ENCODE measurements around the gene PRR36.

PRR36 gene

GRCh38 chr19:7872306-7873204 is 1.6 kb downstream of the PRR36 start:
- Histone ChIP-seq H3K9ac (ENCODE audit: low read length) (no peak overlapping the region), H3K4me1 (ENCODE audit: control insufficient read depth, insufficient read depth, low read length) (peaks cover 44% of the 10 kb centered on the region), H3K27me3 (ENCODE audit: control insufficient read depth, insufficient read depth, low read length) (peaks cover 31% of the 10 kb centered on the region)

DNA sequence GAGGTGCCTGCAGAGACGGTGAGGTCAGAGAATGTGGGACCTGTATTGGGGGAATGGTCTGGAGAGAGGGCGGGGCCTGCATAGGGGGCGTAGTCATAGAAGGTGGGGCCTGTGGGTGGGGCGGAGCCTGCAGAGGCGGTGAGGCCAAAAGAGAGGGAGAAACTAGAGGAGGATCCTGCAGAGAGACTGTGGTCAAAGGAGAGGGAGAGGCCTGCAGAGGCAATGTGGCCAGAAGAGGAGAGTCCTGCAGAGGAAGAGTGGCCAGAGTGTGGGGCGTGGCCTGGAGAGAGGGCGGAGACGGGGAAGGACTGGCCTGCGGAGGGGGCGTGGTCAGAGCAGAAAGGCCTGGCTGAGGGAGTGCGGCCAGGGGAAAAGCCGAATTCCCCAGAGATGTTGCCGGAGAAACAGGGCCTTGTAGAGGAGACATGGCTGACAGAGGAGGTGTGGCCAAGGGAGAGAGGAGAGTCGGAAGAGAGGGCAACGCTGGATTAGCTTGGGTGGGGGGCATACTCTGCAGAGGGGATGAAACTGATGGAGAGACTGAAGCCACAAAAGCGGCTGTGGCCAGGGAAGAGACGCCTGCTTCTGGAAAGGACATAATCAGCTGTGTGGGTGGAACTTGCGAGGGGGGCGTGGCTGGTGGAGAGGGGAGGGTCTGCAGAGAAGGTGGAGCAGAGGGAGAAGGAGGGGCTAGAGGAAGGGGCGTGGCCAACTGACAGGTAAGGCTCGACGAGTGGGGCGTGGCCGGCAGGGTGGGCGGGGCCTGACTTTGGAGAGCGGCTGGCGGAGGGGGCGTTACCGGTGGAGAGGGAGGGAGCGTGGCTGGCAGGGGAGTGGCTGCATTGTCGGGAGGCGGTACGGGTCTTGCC is 2.5 kb downstream of the PRR36 start:
- H3K4me3 ChIP-seq (ENCODE audit: low read length), result no peak overlapping the region
- no peaks in the 10 kb centered on the region for H3K9me3 ChIP-seq (ENCODE audit: control insufficient read depth, low read length)
- H3K9ac ChIP-seq (ENCODE audit: low read length), result no peak overlapping the region
- no peaks in the 10 kb centered on the region for H3K36me3 ChIP-seq (ENCODE audit: control insufficient read depth, insufficient read depth, low read length)
- peaks cover 38% of the 10 kb centered on the region for H3K27me3 ChIP-seq (ENCODE audit: control insufficient read depth, insufficient read depth, low read length)
- peaks cover 44% of the 10 kb centered on the region for H3K4me1 ChIP-seq (ENCODE audit: control insufficient read depth, insufficient read depth, low read length)

More at GRCh38 chr19:7872306-7873204, 1.6 kb downstream of the PRR36 start:
- Histone ChIP-seq H3K36me3 (ENCODE audit: control insufficient read depth, insufficient read depth, low read length) (no peaks in the 10 kb centered on the region), H3K9me3 (ENCODE audit: control insufficient read depth, low read length) (no peaks in the 10 kb centered on the region), H3K4me3 (ENCODE audit: low read length) (no peak overlapping the region)

DNA sequence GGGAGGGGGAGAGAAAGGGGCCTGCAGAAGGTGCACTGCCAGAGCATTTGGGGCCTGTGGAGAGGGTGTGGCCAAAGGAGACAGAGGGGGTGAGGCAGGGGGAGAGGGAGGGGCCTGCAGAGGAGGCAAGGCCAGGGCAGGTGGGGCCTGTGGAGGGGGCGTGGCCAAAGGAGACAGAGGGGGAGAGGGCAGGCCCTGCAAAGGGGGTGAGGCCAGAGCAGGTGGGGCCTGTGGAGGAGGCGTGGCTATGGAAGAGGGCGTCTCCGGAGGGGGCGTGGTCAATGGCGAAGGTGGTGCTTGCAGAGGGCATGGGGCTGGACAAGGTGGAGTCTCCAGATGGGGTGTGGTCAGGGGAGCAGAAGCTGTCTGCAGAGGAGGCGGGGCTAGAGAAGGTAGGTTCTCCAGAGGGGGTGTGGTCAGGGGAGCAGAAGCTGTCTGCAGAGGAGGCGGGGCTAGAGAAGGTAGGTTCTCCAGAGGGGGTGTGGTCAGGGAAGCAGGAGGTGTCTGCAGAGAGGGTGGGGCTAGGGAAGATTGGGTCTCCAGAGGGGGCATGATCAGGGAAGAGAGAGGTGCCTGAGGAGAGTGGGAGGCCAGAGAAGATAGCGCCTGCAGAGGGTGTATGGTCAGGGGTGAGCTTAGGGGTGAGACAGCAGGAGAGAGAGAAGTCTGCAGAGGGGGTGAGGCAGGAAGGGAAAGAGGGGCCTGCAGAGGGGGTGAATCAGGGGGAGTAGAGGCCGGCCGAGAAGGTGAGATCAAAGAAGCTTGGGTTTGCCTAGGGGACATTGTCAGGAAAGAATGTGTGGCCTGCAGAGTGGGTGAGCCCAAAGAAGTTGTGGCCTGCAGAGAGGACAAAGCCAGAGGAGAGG is 3.4 kb downstream of the PRR36 start:
- peaks cover 44% of the 10 kb centered on the region for H3K4me1 ChIP-seq (ENCODE audit: control insufficient read depth, insufficient read depth, low read length)
- no peak overlapping the region for H3K9ac ChIP-seq (ENCODE audit: low read length)
- peaks cover 42% of the 10 kb centered on the region for H3K27me3 ChIP-seq (ENCODE audit: control insufficient read depth, insufficient read depth, low read length)
- no peaks in the 10 kb centered on the region for H3K9me3 ChIP-seq (ENCODE audit: control insufficient read depth, low read length)
- no peaks in the 10 kb centered on the region for H3K36me3 ChIP-seq (ENCODE audit: control insufficient read depth, insufficient read depth, low read length)
- no peak overlapping the region for H3K4me3 ChIP-seq (ENCODE audit: low read length)

DNA sequence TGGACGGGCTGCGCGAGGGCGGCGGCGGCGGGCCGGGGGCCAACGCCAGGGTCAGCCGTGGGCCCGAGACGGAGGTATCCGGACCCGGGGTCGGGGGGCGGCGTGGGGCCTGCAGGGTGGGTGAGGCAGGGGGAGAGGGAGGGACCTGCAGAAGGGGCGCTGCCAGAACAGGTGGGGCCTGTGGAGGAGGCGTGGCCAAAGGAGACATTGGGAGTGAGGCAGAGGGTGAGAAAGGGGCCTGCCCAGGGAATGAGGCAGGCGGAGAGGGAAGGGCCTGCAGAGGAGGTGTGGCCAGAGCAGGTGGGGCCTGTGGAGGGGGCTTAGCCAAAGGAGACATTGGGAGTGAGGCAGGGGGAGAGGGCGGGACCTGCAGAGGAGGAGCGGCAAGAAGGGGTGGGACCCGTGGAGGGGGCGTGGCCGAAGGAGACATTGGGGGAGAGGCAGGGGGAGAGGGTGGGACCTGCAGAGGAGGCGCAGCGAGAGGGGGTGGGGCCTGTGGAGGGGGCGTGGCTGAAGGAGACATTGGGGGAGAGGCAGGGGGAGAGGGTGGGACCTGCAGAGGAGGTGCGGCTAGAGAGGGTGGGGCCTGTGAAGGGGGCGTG is 4.2 kb downstream of the PRR36 start:
- H3K27me3 ChIP-seq (ENCODE audit: control insufficient read depth, insufficient read depth, low read length), result peaks cover 44% of the 10 kb centered on the region
- no peaks in the 10 kb centered on the region for H3K9me3 ChIP-seq (ENCODE audit: control insufficient read depth, low read length)
- H3K4me1 ChIP-seq (ENCODE audit: control insufficient read depth, insufficient read depth, low read length), result peaks cover 49% of the 10 kb centered on the region
- H3K36me3 ChIP-seq (ENCODE audit: control insufficient read depth, insufficient read depth, low read length), result no peaks in the 10 kb centered on the region
- H3K9ac ChIP-seq (ENCODE audit: low read length), result no peak overlapping the region
- H3K4me3 ChIP-seq (ENCODE audit: low read length), result peak overlapping the region; percentile 19

- Histone ChIP-seq H3K36me3 (ENCODE audit: control insufficient read depth, insufficient read depth, low read length) (no peaks in the 10 kb centered on the region), H3K27me3 (ENCODE audit: control insufficient read depth, insufficient read depth, low read length) (peaks cover 42% of the 10 kb centered on the region), H3K9me3 (ENCODE audit: control insufficient read depth, low read length) (no peaks in the 10 kb centered on the region), H3K4me3 (ENCODE audit: low read length) (peak overlapping the region; percentile 19), H3K9ac (ENCODE audit: low read length) (peak overlapping the region; percentile 17), H3K4me1 (ENCODE audit: control insufficient read depth, insufficient read depth, low read length) (peaks cover 49% of the 10 kb centered on the region)
Measured at GRCh38 chr19:7869453-7869909, 4.7 kb downstream of the PRR36 start.

- H3K36me3 ChIP-seq (ENCODE audit: control insufficient read depth, insufficient read depth, low read length), result no peaks in the 10 kb centered on the region
- H3K4me1 ChIP-seq (ENCODE audit: control insufficient read depth, insufficient read depth, low read length), result peaks cover 48% of the 10 kb centered on the region
- H3K9ac ChIP-seq (ENCODE audit: low read length), result peak overlapping the region; percentile 17
- H3K4me3 ChIP-seq (ENCODE audit: low read length), result peak overlapping the region; percentile 41
- H3K9me3 ChIP-seq (ENCODE audit: control insufficient read depth, low read length), result no peaks in the 10 kb centered on the region
- peaks cover 44% of the 10 kb centered on the region for H3K27me3 ChIP-seq (ENCODE audit: control insufficient read depth, insufficient read depth, low read length)
Measured at GRCh38 chr19:7868671-7869452, 5.3 kb downstream of the PRR36 start.

- no peaks in the 10 kb centered on the region for H3K36me3 ChIP-seq (ENCODE audit: control insufficient read depth, insufficient read depth, low read length)
- no peak overlapping the region for H3K4me3 ChIP-seq (ENCODE audit: low read length)
- no peak overlapping the region for H3K9ac ChIP-seq (ENCODE audit: low read length)
- H3K27me3 ChIP-seq (ENCODE audit: control insufficient read depth, insufficient read depth, low read length), result peaks cover 41% of the 10 kb centered on the region
- H3K9me3 ChIP-seq (ENCODE audit: control insufficient read depth, low read length), result no peaks in the 10 kb centered on the region
- peaks cover 48% of the 10 kb centered on the region for H3K4me1 ChIP-seq (ENCODE audit: control insufficient read depth, insufficient read depth, low read length)
Measured at GRCh38 chr19:7868326-7868670, 5.9 kb downstream of the PRR36 start.

DNA sequence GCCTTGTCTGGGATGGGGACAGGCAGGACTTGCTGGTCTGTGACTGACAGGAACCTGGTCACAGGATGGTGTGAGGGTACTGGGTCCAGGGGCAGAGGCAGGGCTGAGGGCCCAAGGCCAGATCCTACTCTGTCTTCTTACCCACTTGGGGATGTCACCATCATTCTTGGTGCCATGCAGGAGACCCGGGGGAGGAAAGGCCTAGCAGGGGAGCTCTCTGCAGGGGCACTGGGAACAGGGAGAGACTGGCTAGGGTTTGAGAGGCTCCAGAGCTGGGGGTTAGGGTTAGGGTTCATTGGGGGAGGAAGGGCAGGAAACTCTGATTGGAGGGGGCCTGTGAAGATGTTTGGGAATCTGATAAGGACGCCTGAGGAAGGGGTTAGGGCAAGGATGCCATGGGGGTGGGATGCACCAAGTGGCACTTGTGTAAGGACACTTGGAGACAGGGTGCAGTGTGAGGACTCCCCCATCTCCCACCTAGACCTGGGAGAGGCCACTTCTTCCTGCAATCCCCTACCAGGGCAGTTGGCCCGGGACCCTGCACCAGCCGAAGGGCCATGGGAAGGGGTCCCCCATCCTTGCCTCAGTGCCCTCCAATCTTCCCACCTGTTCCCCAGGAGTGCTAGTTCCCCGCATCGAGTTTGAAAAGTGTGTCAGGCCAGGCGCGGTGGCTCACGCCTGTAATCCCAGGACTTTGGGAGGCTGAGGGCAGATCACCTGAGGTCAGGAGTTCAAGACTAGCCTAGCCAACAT is 6.9 kb downstream of the PRR36 start:
- Histone ChIP-seq H3K4me3 (ENCODE audit: low read length) (no peak overlapping the region), H3K9me3 (ENCODE audit: control insufficient read depth, low read length) (no peaks in the 10 kb centered on the region), H3K9ac (ENCODE audit: low read length) (no peak overlapping the region), H3K27me3 (ENCODE audit: control insufficient read depth, insufficient read depth, low read length) (peaks cover 32% of the 10 kb centered on the region), H3K4me1 (ENCODE audit: control insufficient read depth, insufficient read depth, low read length) (peaks cover 46% of the 10 kb centered on the region), H3K36me3 (ENCODE audit: control insufficient read depth, insufficient read depth, low read length) (no peaks in the 10 kb centered on the region)

DNA sequence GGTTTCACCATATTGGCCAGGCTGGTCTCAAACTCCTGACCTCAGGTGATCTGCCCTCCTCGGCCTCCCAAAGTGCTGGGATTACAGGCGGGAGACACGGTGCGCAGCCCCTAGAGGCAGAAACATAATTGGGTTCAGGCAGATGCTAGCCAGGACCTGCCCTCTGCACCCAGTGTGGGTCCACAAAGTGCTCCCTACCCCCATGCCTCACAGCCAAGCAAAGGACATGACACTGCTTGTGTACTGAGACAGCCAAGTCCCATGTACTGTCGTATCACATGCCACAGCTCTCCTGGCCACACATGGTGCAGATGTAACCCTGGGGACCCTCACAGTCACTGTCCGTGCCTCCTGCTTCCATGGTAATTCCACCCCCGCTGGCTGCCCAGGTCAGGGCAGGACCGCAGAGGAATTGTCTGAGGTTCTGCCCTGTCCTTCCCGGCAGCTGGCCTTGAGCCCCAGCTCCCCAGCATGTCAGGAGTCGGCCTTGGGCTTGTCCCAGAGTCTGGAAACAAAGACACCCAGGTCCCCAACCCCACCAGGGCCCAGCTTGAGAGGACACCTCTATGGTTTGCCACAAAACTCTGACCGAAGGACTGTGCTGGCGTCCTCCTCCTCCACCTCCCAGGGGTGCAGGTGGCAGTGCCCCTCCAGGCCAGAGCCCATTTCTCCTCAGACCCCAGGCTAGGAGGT is 7.6 kb downstream of the PRR36 start:
- H3K27me3 ChIP-seq (ENCODE audit: control insufficient read depth, insufficient read depth, low read length), result peaks cover 34% of the 10 kb centered on the region
- H3K9ac ChIP-seq (ENCODE audit: low read length), result no peak overlapping the region
- H3K9me3 ChIP-seq (ENCODE audit: control insufficient read depth, low read length), result no peaks in the 10 kb centered on the region
- no peak overlapping the region for H3K4me3 ChIP-seq (ENCODE audit: low read length)
- H3K36me3 ChIP-seq (ENCODE audit: control insufficient read depth, insufficient read depth, low read length), result no peaks in the 10 kb centered on the region
- H3K4me1 ChIP-seq (ENCODE audit: control insufficient read depth, insufficient read depth, low read length), result peaks cover 47% of the 10 kb centered on the region
